SK-N-SH treated with all-trans-retinoic acid at 6 μM for 48 hours (cell line): ENCODE measurements around the gene RP9.

ENCODE experiments used
- ATAC-seq: fragments of 200-7000 bp; cut with Tn5 transposase; 3 replicates; pipeline ENCODE4 v1.9.1; 2020; ENCODE audit warnings: mild to moderate bottlenecking, moderate library complexity
- ARNTL ChIP-seq: fragments of 450-650 bp; formaldehyde crosslinking; IDR thresholded peaks from 2 replicates; pipeline ENCODE4 v1.5.0; 2020; ENCODE audit warnings: low read depth, mild to moderate bottlenecking, moderate library complexity, borderline replicate concordance
- BACH2 ChIP-seq: fragments of 250-450 bp; sonication (Bioruptor Pico); IDR thresholded peaks from 2 replicates; pipeline ENCODE4 v1.9.0; 2021; ENCODE audit warnings: mild to moderate bottlenecking, borderline replicate concordance
- CREB5 ChIP-seq: fragments of 250-450 bp; sonication (Bioruptor Pico); IDR thresholded peaks from 2 replicates; pipeline ENCODE4 v1.5.1; 2020; ENCODE audit warnings: low read depth, mild to moderate bottlenecking, moderate library complexity
- CSDC2 ChIP-seq: fragments of 250-450 bp; sonication (Bioruptor Pico); IDR thresholded peaks from 2 replicates; pipeline ENCODE4 v1.5.0; 2020; ENCODE audit warnings: mild to moderate bottlenecking, moderate library complexity
- CSRNP3 ChIP-seq: fragments of 250-450 bp; sonication (Bioruptor Pico); IDR thresholded peaks from 2 replicates; pipeline ENCODE4 v1.5.1; 2021; ENCODE audit warnings: mild to moderate bottlenecking, moderate library complexity
- ESRRG ChIP-seq: fragments of 250-450 bp; sonication (Bioruptor Pico); IDR thresholded peaks from 2 replicates; pipeline ENCODE4 v1.6.1; 2021; ENCODE audit warnings: mild to moderate bottlenecking
- ISL1 ChIP-seq: fragments of 250-450 bp; sonication (Bioruptor Pico); IDR thresholded peaks from 2 replicates; pipeline ENCODE4 v2.1.2; 2022; ENCODE audit warnings: mild to moderate bottlenecking, moderate library complexity
- OSR1 ChIP-seq: fragments of 250-450 bp; sonication (Bioruptor Pico); IDR thresholded peaks from 2 replicates; pipeline ENCODE4 v1.8.0; 2022; ENCODE audit warnings: moderate library complexity, mild to moderate bottlenecking, inconsistent platforms
- PATZ1 ChIP-seq: fragments of 250-450 bp; sonication (Bioruptor Pico); IDR thresholded peaks from 2 replicates; pipeline ENCODE4 v1.8.0; 2020; ENCODE audit warnings: mild to moderate bottlenecking, moderate library complexity, borderline replicate concordance
- PPARA ChIP-seq: fragments of 250-450 bp; sonication (Bioruptor Pico); IDR thresholded peaks from 2 replicates; pipeline ENCODE4 v1.5.0; 2020; ENCODE audit warnings: mild to moderate bottlenecking, borderline replicate concordance
- RARB ChIP-seq: fragments of 250-450 bp; sonication (Bioruptor Pico); IDR thresholded peaks from 2 replicates; pipeline ENCODE4 v1.8.0; 2021; ENCODE audit warnings: mild to moderate bottlenecking, moderate library complexity
- SNAI2 ChIP-seq: fragments of 250-450 bp; sonication (Bioruptor Pico); IDR thresholded peaks from 2 replicates; pipeline ENCODE4 v1.5.0; 2020; ENCODE audit warnings: mild to moderate bottlenecking, moderate library complexity
- TCF4 ChIP-seq: fragments of 250-450 bp; sonication (Bioruptor Pico); IDR thresholded peaks from 2 replicates; pipeline ENCODE4 v1.8.0; 2021; ENCODE audit warnings: mild to moderate bottlenecking, moderate library complexity, borderline replicate concordance
- TOX ChIP-seq: fragments of 250-450 bp; sonication (Bioruptor Pico); IDR thresholded peaks from 2 replicates; pipeline ENCODE4 v1.8.0; 2021; ENCODE audit warnings: mild to moderate bottlenecking, moderate library complexity, borderline replicate concordance
- TSHZ2 ChIP-seq: fragments of 250-450 bp; sonication (Bioruptor Pico); IDR thresholded peaks from 2 replicates; pipeline ENCODE4 v1.5.0; 2020; ENCODE audit warnings: mild to moderate bottlenecking, moderate library complexity
- ZC3H10 ChIP-seq: fragments of 250-450 bp; sonication (Bioruptor Pico); IDR thresholded peaks from 2 replicates; pipeline ENCODE4 v1.5.1; 2021; ENCODE audit warnings: mild to moderate bottlenecking, moderate library complexity
- ZFP3 ChIP-seq: fragments of 250-450 bp; sonication (Bioruptor Pico); IDR thresholded peaks from 2 replicates; pipeline ENCODE4 v1.5.0; 2020; ENCODE audit warnings: mild to moderate bottlenecking, moderate library complexity
- ZFP30 ChIP-seq: fragments of 450-650 bp; formaldehyde crosslinking; IDR thresholded peaks from 2 replicates; pipeline ENCODE4 v1.5.0; 2022; ENCODE audit warnings: mild to moderate bottlenecking, moderate library complexity
- ZNF565 ChIP-seq: fragments of 450-650 bp; formaldehyde crosslinking; conservative IDR thresholded peaks from 2 replicates; pipeline ENCODE4 v1.5.0; 2020; ENCODE audit warnings: low read depth, mild to moderate bottlenecking, moderate library complexity
- ZNF70 ChIP-seq: fragments of 450-650 bp; formaldehyde crosslinking; IDR thresholded peaks from 2 replicates; pipeline ENCODE4 v1.5.0; 2020; ENCODE audit warnings: mild to moderate bottlenecking, moderate library complexity
- ZNF8 ChIP-seq: fragments of 450-650 bp; formaldehyde crosslinking; IDR thresholded peaks from 2 replicates; pipeline ENCODE4 v1.5.0; 2020; ENCODE audit warnings: mild to moderate bottlenecking, moderate library complexity
- TF ChIP-seq, protein P1 (sequence below): fragments of 250-450 bp; sonication (Bioruptor Pico); IDR thresholded peaks from 2 replicates; pipeline ENCODE4 v1.8.0; 2021; ENCODE audit warnings: low read depth, mild to moderate bottlenecking, moderate library complexity, borderline replicate concordance

The RP9 gene

GRCh38 chr7:33067921-33068320, 41.3 kb downstream of the RP9 start (continued):
- TF ChIP-seq RARB (CRISPR knock-in tag) = no peak

DNA sequence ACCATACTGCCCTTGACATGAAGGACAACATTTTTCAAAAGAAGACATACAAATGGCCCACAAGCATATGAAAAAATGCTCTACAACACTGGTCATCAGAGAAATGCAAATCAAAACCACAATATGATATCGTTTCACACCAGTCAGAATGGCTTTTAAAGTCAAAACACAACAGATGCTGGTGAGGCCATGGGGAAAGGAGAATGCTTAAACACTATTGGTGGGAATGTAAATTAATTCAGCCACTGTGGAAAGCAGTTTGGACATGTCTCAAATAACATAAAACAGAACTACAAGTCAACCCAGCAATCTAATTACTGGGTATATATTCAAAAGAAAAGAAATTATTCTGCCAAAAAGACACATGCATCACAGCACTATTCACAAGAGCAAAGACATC, 42.4 kb downstream of the RP9 start:
- ATAC-seq = no peak
- TF ChIP-seq PATZ1 (CRISPR knock-in tag) (no peak), TCF4 (CRISPR knock-in tag) (no peak), TSHZ2 (CRISPR knock-in tag) (no peak), RARB (CRISPR knock-in tag) (no peak), ZNF8 (no peak), ZNF70 (CRISPR knock-in tag) (no peak), ISL1 (CRISPR knock-in tag) (no peak), ZC3H10 (no peak), ARNTL (CRISPR knock-in tag) (no peak), ZFP3 (CRISPR knock-in tag) (no peak), TOX (no peak), CSDC2 (CRISPR knock-in tag) (no peak), OSR1 (CRISPR knock-in tag) (no peak), ZNF565 (no peak), ZFP30 (CRISPR knock-in tag) (no peak), PPARA (CRISPR knock-in tag) (no peak), ESRRG (CRISPR knock-in tag) (no peak), SNAI2 (CRISPR knock-in tag) (no peak), CREB5 (CRISPR knock-in tag) (no peak)
- TF ChIP-seq, protein P1, sequence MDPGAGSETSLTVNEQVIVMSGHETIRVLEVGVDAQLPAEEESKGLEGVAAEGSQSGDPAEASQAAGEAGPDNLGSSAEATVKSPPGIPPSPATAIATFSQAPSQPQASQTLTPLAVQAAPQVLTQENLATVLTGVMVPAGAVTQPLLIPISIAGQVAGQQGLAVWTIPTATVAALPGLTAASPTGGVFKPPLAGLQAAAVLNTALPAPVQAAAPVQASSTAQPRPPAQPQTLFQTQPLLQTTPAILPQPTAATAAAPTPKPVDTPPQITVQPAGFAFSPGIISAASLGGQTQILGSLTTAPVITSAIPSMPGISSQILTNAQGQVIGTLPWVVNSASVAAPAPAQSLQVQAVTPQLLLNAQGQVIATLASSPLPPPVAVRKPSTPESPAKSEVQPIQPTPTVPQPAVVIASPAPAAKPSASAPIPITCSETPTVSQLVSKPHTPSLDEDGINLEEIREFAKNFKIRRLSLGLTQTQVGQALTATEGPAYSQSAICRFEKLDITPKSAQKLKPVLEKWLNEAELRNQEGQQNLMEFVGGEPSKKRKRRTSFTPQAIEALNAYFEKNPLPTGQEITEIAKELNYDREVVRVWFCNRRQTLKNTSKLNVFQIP (CRISPR knock-in tag) = no peak

DNA sequence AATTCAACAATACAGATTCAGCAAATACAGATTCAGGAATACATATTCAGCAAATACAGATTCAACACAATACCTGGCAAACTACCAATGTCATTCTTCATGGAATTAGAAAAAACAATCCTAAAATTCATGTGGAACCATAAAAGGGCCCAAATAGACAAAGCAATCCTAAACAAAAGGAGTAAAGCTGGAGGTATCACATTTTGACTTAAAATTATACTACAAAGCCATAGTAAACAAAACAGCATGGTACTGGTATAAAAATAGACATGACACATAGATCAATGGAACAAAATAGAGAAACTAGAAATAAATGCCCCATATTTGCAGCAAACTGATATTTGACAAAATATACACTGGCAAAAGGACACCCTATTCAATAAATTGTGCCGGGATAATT, 43.2 kb downstream of the RP9 start:
- ATAC-seq = no peak
- TF ChIP-seq OSR1 (CRISPR knock-in tag) (no peak), BACH2 (CRISPR knock-in tag) (no peak), ZC3H10 (no peak), TSHZ2 (CRISPR knock-in tag) (no peak), CSDC2 (CRISPR knock-in tag) (no peak), PATZ1 (CRISPR knock-in tag) (no peak), ZFP3 (CRISPR knock-in tag) (no peak), ISL1 (CRISPR knock-in tag) (no peak), SNAI2 (CRISPR knock-in tag) (no peak), PPARA (CRISPR knock-in tag) (no peak), CREB5 (CRISPR knock-in tag) (no peak), RARB (CRISPR knock-in tag) (no peak), CSRNP3 (no peak), ZFP30 (CRISPR knock-in tag) (no peak)
